IMR-90 (cell line): Measurements from ENCODE around the gene OR51B4. TPM values are rescaled to one million over a fixed set of nuclear protein-coding genes. Genes with fewer than 3 reads are reported as not detected.

ENCODE experiments used
- ATAC-seq: fragments of 200-7000 bp; cut with Tn5 transposase; 2 replicates; pipeline ENCODE4 v1.9.1; 2020; ENCODE audit warnings: low read depth, mild to moderate bottlenecking, moderate library complexity
- BruUV-seq: library from RNA; stranded (reverse); fragments of 400-500 nt; replicated peaks from 2 replicates; lab custom pipeline; 2021; lab: Mats Ljungman, UMichigan
- CTCF ChIA-PET: fragments of 300-600 bp; formaldehyde crosslinking; extraction: SDS; loops from one replicate; lab custom pipeline; 2021; ENCODE audit warnings: antibody characterized with exemption; lab: Yijun Ruan, JAX
- POLR2A ChIA-PET: fragments of 300-600 bp; sonication (Branson Sonifier 250); formaldehyde crosslinking; loops from one replicate; lab custom pipeline; 2022; ENCODE audit warnings: antibody characterized with exemption; ENCODE audit not compliant: unreplicated experiment; lab: Charles Lee
- DNase-seq: peaks from one replicate; pipeline ENCODE4 v3.0.0; 2013
- H2AFZ ChIP-seq: replicated peaks from 2 replicates; pipeline ENCODE3; 2013; ENCODE audit warnings: low read length, mild to moderate bottlenecking; ENCODE audit not compliant: poor library complexity
- H2AK5ac ChIP-seq: 2 replicates; pipeline ENCODE4 v1.6.1; 2013; ENCODE audit warnings: low read depth, low read length, inconsistent platforms
- H2AK9ac ChIP-seq: replicated peaks from 2 replicates; pipeline ENCODE3; 2013; ENCODE audit warnings: mild to moderate bottlenecking, low read depth, low read length, moderate library complexity; ENCODE audit not compliant: poor library complexity
- H2BK120ac ChIP-seq: 2 replicates; pipeline ENCODE4 v1.6.1; 2013; ENCODE audit warnings: low read depth, low read length, inconsistent platforms
- H2BK15ac ChIP-seq: 3 replicates; pipeline ENCODE4 v1.6.1; 2013; ENCODE audit warnings: low read depth, low read length, inconsistent platforms
- H2BK20ac ChIP-seq: 2 replicates; pipeline ENCODE4 v1.6.1; 2013; ENCODE audit warnings: low read depth, mild to moderate bottlenecking, inconsistent platforms, low read length, moderate library complexity
- H2BK5ac ChIP-seq: 2 replicates; pipeline ENCODE4 v1.6.1; 2013; ENCODE audit warnings: mild to moderate bottlenecking, low read depth, low read length, inconsistent platforms; ENCODE audit not compliant: poor library complexity, severe bottlenecking
- H3K14ac ChIP-seq: replicated peaks from 2 replicates; pipeline ENCODE4 v1.6.1; 2013; ENCODE audit warnings: low read depth, low read length, inconsistent platforms
- H3K18ac ChIP-seq: 2 replicates; pipeline ENCODE4 v1.6.1; 2013; ENCODE audit warnings: low read depth, low read length, control low read depth
- H3K23ac ChIP-seq: 2 replicates; pipeline ENCODE4 v1.6.1; 2013; ENCODE audit warnings: low read depth, low read length, inconsistent platforms
- H3K27ac ChIP-seq: 2 replicates; pipeline ENCODE4 v1.5.1; 2013; ENCODE audit warnings: mild to moderate bottlenecking, control low read depth, low read length; ENCODE audit not compliant: insufficient read depth
- H3K27me3 ChIP-seq: 2 replicates; pipeline ENCODE4 v1.6.1; 2013; ENCODE audit warnings: low read length; ENCODE audit not compliant: control insufficient read depth, insufficient read depth
- H3K36me3 ChIP-seq: 2 replicates; pipeline ENCODE4 v1.6.1; 2013; ENCODE audit warnings: low read length, mixed read lengths; ENCODE audit not compliant: control insufficient read depth, insufficient read depth
- H3K4ac ChIP-seq: 2 replicates; pipeline ENCODE4 v1.6.1; 2013; ENCODE audit warnings: low read depth, low read length, inconsistent platforms
- H3K4me1 ChIP-seq: 2 replicates; pipeline ENCODE4 v1.6.1; 2013; ENCODE audit warnings: low read length, mixed read lengths; ENCODE audit not compliant: control insufficient read depth, insufficient read depth
- H3K4me2 ChIP-seq: 2 replicates; pipeline ENCODE4 v1.6.1; 2013; ENCODE audit warnings: low read depth, mild to moderate bottlenecking, control low read depth, low read length, moderate library complexity
- H3K4me3 ChIP-seq: 2 replicates; pipeline ENCODE4 v1.5.1; 2013; ENCODE audit warnings: low read depth, mild to moderate bottlenecking, control low read depth, low read length, moderate library complexity; ENCODE audit not compliant: insufficient read depth
- H3K56ac ChIP-seq: 2 replicates; pipeline ENCODE4 v1.6.1; 2013; ENCODE audit warnings: low read length, inconsistent platforms; ENCODE audit not compliant: insufficient read depth; ENCODE audit errors: extremely low read depth
- H3K79me1 ChIP-seq, 2 experiments: 2 replicates each; pipeline ENCODE4 v1.6.1; 2013; ENCODE audit warnings: low read length in 2 of 2, inconsistent platforms in 1 of 2, low read depth in 1 of 2
- H3K9ac ChIP-seq: 2 replicates; pipeline ENCODE4 v1.6.1; 2013; ENCODE audit warnings: low read depth, low read length, control low read depth
- H3K9me1 ChIP-seq: 2 replicates; pipeline ENCODE4 v1.6.1; 2013; ENCODE audit warnings: low read length, inconsistent platforms; ENCODE audit not compliant: insufficient read depth
- H3K9me3 ChIP-seq: 2 replicates; pipeline ENCODE4 v1.6.1; 2013; ENCODE audit warnings: low read length; ENCODE audit not compliant: control insufficient read depth, insufficient read depth
- H4K20me1 ChIP-seq: 2 replicates; pipeline ENCODE4 v1.6.1; 2013; ENCODE audit warnings: low read length, inconsistent platforms; ENCODE audit not compliant: insufficient read depth
- H4K5ac ChIP-seq: 2 replicates; pipeline ENCODE4 v1.6.1; 2013; ENCODE audit warnings: mild to moderate bottlenecking, low read depth, low read length, control low read depth
- H4K8ac ChIP-seq, 2 experiments: 2 replicates each; pipeline ENCODE4 v1.6.1; 2013; ENCODE audit warnings: low read depth in 2 of 2, low read length in 2 of 2, control low read depth in 1 of 2, inconsistent platforms in 1 of 2
- H4K91ac ChIP-seq: 2 replicates; pipeline ENCODE4 v1.6.1; 2013; ENCODE audit warnings: low read depth, low read length, inconsistent platforms; ENCODE audit not compliant: insufficient read depth
- BHLHE40 ChIP-seq: fragments of 150-350 bp; IDR thresholded peaks from 2 replicates; pipeline ENCODE4 v1.6.1; 2016; ENCODE audit warnings: mild to moderate bottlenecking, low read depth, low read length
- FOS ChIP-seq: fragments of 150-350 bp; IDR thresholded peaks from 2 replicates; pipeline ENCODE4 v1.6.1; 2016; ENCODE audit warnings: low read depth, low read length
- MAFK ChIP-seq: IDR thresholded peaks from 2 replicates; pipeline ENCODE4 v1.6.1; 2012; ENCODE audit warnings: low read depth, low read length, improper control_type of control experiment
- SMC3 ChIP-seq: fragments of 150-350 bp; IDR thresholded peaks from 2 replicates; pipeline ENCODE4 v1.6.1; 2016; ENCODE audit warnings: low read depth, mild to moderate bottlenecking, antibody characterized with exemption, low read length, moderate library complexity
- WGBS, 2 experiments: methylation state at CpG; one replicate each; pipeline versions ENCODE4 v1.1.5 to v1.1.7; 2013; ENCODE audit warnings: missing lambda C conversion rate in 2 of 2; ENCODE audit not compliant: insufficient read length in 1 of 2; ENCODE audit errors: extremely low coverage in 2 of 2; 5-methylcytosine and 5-hydroxymethylcytosine counted together
- dilution Hi-C: fragments of 300-500 bp; cut with HindIII; formaldehyde crosslinking; loops from one replicate; pipeline ENCODE4 v1.14.3; 2018; ENCODE audit warnings: low sequenced_read_pairs; ENCODE audit not compliant: unreplicated experiment
- in situ Hi-C: fragments of 300-500 bp; cut with MboI; formaldehyde crosslinking; loops from 3 replicates; pipeline ENCODE4 v1.14.3; 2019; ENCODE audit warnings: low sequenced_read_pairs, inconsistent platforms, mixed read lengths
- intact Hi-C: fragments of 100-400 bp; cut with micrococcal nuclease; formaldehyde crosslinking; loops from 2 replicates; pipeline ENCODE4 v1.10.0; 2022
- polyA plus RNA-seq, 3 experiments: library from polyadenylated mRNA; depleted of rRNA; stranded (reverse); fragments of >200 nt; gene quantifications; 2 replicates each; pipeline ENCODE4 v1.2.3, GENCODE V29; 2012; ENCODE audit warnings: low replicate concordance in 1 of 3
- total RNA-seq: library from RNA; depleted of rRNA; stranded (reverse); fragments of >200 nt; gene quantifications from 2 replicates; pipeline ENCODE4 v1.2.3, GENCODE V29; 2012
- TF ChIP-seq, protein P1 (sequence below): fragments of 150-350 bp; IDR thresholded peaks from 2 replicates; pipeline ENCODE4 v1.6.1; 2016; ENCODE audit warnings: low read depth, mild to moderate bottlenecking, low read length, moderate library complexity, borderline replicate concordance
- TF ChIP-seq, protein P2 (sequence below): conservative IDR thresholded peaks from 2 replicates; pipeline ENCODE4 v1.5.1; 2012; ENCODE audit warnings: mild to moderate bottlenecking, low read depth, low read length, improper control_type of control experiment

Gene OR51B4
- total and polyA plus RNA-seq, 2 of the 4 experiments (the other 2 are of a cell fraction), result not detected

DNA sequence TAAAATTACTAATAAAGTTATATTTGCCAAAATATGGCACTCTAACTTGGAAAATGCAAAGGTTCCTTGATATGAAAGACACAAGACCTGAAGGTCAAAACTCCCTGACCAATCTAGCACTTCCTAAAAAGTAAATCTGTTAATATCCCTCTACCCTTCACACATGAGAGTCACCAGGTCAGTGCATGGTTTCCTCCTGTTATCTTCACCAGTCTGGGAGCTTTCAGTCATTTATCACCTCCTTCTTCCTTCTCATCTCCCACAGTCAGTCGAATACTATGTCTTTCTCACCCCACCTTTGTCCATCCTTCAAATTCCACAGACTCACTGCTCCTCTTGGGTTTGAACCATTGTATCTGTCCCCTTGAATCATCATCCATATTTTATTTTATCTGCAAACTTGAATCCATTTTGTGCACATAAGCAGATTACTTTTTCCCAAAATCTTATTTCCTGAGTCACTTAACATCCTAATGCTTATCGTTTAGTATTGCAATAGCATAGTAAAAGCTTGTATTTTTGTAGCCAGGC is 34.6 kb downstream of the OR51B4 start:
- H2BK20ac ChIP-seq, result no peak overlapping the region
- TF ChIP-seq SMC3, result no peak
- TF ChIP-seq, protein P1, sequence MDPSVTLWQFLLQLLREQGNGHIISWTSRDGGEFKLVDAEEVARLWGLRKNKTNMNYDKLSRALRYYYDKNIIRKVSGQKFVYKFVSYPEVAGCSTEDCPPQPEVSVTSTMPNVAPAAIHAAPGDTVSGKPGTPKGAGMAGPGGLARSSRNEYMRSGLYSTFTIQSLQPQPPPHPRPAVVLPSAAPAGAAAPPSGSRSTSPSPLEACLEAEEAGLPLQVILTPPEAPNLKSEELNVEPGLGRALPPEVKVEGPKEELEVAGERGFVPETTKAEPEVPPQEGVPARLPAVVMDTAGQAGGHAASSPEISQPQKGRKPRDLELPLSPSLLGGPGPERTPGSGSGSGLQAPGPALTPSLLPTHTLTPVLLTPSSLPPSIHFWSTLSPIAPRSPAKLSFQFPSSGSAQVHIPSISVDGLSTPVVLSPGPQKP, result no peak
- no peak for TF ChIP-seq MAFK
- TF ChIP-seq BHLHE40, result no peak
- TF ChIP-seq, protein P2, sequence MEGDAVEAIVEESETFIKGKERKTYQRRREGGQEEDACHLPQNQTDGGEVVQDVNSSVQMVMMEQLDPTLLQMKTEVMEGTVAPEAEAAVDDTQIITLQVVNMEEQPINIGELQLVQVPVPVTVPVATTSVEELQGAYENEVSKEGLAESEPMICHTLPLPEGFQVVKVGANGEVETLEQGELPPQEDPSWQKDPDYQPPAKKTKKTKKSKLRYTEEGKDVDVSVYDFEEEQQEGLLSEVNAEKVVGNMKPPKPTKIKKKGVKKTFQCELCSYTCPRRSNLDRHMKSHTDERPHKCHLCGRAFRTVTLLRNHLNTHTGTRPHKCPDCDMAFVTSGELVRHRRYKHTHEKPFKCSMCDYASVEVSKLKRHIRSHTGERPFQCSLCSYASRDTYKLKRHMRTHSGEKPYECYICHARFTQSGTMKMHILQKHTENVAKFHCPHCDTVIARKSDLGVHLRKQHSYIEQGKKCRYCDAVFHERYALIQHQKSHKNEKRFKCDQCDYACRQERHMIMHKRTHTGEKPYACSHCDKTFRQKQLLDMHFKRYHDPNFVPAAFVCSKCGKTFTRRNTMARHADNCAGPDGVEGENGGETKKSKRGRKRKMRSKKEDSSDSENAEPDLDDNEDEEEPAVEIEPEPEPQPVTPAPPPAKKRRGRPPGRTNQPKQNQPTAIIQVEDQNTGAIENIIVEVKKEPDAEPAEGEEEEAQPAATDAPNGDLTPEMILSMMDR, result no peak
- no peak for TF ChIP-seq FOS
- dilution Hi-C loops (no loop called here), intact Hi-C loops (no loop called here), in situ Hi-C loops (no loop called here)
- H4K8ac ChIP-seq, result no peak overlapping the region
- H2BK5ac ChIP-seq, result no peak overlapping the region
- H3K4me2 ChIP-seq, result no peak overlapping the region
- H3K18ac ChIP-seq, result no peak overlapping the region
- no peak overlapping the region for H2AFZ ChIP-seq
- no TSS peak for BruUV-seq
- ATAC-seq (no peak), DNase-seq (no peak)
- ChIA-PET POLR2A (no interaction called here), CTCF (no interaction called here)
- no peak overlapping the region for H2AK9ac ChIP-seq
- no peak overlapping the region for H3K4ac ChIP-seq
- no peak overlapping the region for H3K27ac ChIP-seq
- H4K5ac ChIP-seq, result no peak overlapping the region
- no peaks in the 10 kb centered on the region for H3K79me1 ChIP-seq
- no peaks in the 10 kb centered on the region for H3K9me1 ChIP-seq
- H2AK5ac ChIP-seq, result no peak overlapping the region
- H4K20me1 ChIP-seq, result no peaks in the 10 kb centered on the region
- H3K9me3 ChIP-seq, result no peaks in the 10 kb centered on the region
- H3K36me3 ChIP-seq, result no peaks in the 10 kb centered on the region
- no peak overlapping the region for H4K91ac ChIP-seq
- no peaks in the 10 kb centered on the region for H3K27me3 ChIP-seq
- H2BK15ac ChIP-seq, result no peak overlapping the region
- no peak overlapping the region for H3K4me3 ChIP-seq
- H3K23ac ChIP-seq, result no peak overlapping the region
- H2BK120ac ChIP-seq, result no peak overlapping the region
- WGBS, 2 experiments, result 40% methylated on average over 1 of the region's 2 CpGs; no CpG with 5 or more reads in 1 of the 2 experiments
- H3K14ac ChIP-seq, result peak overlapping the region; percentile 63; the same call in 1 of the 2 replicates
- H3K4me1 ChIP-seq, result no peaks in the 10 kb centered on the region; the same call in 1 of the 2 replicates
- no peak overlapping the region for H3K9ac ChIP-seq
- no peak overlapping the region for H3K56ac ChIP-seq
